Measurements from ENCODE around the gene ZPLD1.

The ZPLD1 gene

DNA sequence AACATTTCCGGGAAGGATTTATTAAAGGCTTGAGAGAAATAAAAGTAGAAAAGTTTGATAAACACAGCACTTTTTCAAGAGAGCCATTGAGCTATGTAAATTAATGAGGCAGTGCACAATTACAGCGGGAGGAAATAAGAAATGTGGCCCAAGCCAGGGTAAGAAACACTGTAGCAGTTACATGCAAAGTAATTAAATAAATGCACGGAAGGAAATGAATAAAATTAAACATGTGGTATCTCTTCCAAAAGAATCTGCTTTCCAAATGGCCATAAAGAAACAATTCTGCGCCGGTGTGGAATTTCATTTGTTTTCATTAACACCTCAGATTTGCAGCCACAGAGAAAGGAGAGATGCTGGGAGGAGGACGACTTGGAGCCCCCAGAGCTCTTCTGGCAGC is 35.3 kb downstream of the ZPLD1 start:
- DNase-seq: no peak

DNA sequence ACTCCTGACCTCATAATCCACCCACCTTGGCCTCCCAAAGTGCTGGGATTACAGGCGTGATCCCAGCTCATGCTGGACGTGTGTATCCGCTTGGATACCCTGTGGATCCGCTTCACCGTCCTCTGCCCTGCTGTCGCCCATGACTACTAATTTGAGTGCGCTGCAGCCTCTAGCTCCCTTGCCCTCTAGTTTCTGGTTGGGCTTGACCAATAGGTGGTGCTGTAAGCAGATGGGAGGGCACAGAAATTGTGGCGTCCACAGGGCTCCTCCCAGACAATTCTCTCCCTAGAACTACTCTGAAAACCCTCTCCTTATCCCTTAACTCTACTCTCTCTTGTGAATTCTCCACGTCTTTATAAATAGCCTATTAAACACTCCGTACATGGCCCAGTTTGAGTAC is 36.2 kb downstream of the ZPLD1 start:
- DNase-seq: no peak

DNA sequence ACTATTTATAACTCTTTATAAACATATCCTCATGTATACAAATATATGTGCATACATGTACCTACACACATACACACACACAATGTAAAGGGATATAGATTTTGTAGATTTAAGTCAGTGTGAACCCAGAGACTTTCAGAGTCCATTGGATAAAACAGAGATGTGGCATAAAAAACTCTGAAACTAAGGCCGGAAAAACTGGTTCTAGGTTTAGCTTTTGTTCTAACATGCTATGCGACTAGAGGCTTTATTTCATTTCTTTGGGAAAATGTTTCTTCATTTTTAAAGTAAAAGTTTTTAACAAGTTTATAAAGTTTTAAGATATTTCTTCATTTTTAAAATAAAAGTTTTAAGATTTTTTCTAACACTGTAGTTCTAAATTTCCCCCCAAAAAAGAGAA is 36.7 kb downstream of the ZPLD1 start:
- DNase-seq: no peak

DNA sequence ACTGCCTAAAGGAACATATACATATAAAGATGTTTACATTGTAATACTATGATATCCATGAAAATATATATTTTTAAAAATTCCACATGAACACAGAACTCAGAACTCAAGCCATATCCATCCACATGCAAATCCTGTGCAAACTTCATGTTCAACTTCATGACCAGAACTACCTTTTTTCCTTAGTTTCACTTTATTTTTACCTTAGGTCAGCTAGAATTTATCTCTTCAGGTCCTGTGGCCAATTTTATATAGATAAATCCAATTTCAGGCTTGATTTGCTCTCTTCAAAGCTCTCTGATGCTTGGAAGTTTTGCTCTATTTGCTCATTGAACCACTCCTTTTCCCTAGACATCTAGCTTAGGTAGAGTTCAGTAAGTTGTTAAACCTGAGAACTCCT is 38.8 kb downstream of the ZPLD1 start:
- no peak for DNase-seq

DNA sequence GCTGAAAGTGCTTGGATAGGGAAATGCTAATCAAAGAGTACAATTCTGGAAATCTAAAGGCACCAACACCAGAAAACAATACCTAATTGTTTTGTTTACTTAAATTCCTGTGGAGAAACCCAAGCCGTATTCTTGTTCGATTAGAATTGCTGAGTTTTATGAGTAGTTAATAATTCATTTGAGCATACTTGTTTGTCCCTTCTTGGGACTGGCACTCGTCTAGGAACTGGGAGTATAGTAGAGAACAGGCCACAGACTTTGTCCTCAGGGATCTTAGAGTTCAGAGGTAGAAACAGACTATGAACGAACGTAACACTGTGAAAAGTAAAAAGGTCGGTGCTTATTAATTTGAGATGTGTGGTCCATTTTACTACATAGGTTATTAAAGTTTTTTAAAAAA is 39.4 kb downstream of the ZPLD1 start:
- no peak for DNase-seq

DNA sequence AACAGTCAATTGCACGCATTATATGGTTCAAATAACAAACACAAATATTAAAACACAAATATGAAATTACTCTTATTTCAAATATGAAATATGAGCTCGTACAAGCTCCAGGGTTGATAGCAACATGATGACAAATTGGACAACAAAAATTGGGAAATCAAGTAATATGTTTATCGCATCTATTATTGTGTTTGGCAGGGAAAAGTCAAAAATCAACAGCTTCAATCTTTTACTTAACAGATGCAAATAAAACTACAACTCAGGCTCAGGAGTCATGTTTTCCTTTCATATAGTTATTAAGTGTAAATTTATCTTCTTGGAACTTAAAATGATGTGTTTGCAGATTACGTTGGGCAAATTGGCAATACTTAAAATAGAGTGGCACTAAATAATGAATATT is 41.4 kb downstream of the ZPLD1 start:
- DNase-seq: no peak

DNA sequence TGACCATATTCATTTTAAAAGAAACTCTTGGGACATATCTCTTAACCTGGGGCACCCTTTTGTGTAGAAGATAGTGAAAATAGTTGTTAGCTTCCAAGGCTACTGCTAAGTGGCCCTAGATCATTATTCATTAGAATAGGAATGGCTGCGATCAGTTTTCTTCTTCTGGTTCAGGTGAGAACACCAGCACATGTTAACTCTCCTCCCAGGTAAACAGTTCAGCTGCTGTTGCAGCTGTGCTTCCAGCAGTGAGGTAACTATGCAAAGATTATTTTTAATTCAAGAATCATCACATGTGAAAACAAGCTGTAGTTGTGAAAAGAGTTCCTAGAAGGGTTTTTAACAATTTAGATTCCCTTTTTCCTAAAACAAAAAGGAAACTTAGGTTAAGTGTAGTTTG is 43.3 kb downstream of the ZPLD1 start:
- no peak for DNase-seq

DNA sequence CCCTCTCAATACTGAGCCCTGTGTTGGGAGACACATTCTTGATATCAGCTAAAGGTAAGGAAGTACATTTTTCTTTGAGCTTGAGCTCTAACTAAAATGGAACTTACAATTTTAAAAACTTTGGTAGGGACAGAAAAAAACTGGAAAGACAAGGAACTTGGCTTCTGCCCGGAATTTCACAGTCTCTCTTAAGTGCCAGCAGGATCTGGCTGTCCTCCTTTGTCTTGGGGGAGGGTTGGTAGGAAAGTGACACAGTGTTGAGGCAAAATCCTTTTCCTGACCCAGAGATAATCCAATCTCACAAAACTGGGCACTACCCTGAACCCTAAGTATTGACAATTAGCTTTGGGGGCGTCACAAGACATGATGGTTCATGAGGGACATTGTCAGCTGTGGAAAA is 45.3 kb downstream of the ZPLD1 start:
- DNase-seq: no peak

DNA sequence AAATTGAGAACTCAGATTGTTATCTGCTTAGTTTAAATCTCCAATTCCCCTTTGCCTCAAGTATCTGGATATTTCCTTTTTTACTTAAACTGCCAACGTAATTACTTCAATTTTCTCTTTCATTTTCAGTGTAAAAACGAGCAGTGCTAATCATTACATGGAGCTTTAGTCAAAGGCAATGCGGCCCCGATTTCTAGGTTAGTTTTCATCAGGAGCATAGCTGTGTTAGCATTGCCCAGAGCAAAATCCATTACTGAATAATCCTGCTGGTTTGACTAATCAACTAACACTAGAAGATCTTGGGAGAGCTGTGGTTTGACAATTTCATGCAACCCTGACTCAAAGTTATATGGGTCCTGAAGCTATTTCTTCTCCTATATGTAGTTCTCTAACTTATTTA is 46.2 kb downstream of the ZPLD1 start:
- no peak for DNase-seq

DNA sequence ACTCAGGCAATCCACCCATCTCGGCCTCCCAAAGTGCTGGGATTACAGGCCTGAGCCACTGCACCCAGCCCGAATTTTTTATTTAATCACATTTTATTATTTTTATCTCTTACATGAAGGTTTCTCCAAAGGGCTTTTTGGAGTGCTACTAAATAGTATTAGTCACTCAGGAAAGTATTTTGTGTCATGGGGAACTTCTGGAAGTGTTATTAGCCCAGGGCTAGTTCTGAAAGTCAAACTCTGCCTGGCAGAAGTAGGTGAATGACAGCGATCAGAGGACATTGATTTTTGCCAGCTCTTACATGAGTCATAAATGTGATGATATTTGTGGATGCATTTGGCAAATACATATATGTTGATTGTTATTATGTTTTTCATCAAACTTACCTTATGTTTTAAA is 48.7 kb downstream of the ZPLD1 start:
- no peak for DNase-seq

DNA sequence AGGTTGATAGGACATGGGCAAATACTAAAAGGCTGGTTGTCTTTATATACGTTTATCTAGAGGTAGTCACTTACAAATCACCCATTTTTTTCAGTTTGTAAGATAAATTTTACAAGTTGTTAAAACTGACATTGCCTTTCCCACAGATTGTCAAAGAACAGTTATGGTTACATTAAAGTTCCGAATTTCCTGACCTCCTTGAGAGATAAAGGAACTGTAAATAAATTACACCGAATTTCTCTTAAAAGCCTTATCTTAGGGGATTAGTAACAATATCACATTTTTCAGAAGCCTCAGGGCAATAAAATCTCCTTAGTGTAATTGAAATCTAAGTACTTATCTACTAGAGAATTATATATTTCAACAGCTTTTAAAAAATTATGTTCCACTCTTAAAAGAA is 49.5 kb downstream of the ZPLD1 start:
- DNase-seq: no peak

DNA sequence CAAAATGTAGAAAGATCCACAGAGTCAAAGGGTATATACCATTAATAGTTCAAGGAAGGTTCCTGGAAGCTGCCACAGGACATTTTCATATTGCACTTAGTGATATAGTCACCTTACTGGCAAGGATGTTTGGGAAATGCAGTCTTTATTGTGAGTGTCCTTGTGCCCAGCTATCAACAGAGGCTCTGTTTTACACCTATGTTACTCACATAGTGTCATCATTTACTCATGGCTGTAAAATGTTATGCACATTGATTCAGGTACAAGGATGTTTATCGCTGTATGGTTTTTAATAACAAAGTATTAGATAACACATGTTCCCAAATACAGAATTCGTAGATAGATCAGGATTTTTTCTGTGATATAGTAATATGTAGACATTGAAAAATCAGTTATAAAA is 50.9 kb downstream of the ZPLD1 start:
- no peak for DNase-seq

DNA sequence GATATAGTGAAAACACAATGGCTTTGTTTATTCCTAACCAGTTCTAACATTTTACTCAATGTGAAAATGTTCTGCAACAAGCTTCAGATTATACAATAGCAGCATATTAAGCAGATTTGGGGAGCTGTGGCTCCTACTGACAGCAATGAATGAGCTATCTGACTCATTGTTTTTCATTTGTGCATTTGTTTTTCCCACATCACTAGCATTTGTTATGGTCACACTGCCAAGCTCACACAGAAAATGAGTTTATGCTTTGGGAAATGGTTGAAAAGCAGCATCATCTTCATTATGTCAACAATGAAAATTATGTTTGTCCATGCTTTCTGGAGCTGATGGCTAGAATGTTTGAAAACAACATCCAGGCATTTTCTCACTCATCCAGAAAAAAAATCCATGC is 53.5 kb downstream of the ZPLD1 start:
- DNase-seq: no peak

DNA sequence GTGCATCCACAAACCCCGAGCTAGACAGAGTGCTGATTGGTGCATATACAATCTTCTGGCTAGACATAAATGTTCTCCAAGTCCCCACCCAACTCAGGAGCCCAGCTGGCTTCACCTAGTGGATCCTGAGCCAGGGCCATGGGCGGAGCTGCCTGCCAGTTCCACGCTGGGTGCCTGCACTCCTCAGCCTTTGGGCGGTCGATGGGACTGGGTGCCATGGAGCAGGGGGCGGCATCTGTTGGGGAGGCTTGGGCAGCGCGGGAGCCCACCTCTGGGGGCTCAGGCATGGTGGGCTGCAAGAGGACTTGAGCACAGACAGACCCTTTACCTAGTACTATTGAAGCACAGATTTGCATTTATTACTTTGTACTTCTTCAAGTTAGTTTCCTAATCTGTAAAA is 57.5 kb downstream of the ZPLD1 start:
- DNase-seq: no peak

DNA sequence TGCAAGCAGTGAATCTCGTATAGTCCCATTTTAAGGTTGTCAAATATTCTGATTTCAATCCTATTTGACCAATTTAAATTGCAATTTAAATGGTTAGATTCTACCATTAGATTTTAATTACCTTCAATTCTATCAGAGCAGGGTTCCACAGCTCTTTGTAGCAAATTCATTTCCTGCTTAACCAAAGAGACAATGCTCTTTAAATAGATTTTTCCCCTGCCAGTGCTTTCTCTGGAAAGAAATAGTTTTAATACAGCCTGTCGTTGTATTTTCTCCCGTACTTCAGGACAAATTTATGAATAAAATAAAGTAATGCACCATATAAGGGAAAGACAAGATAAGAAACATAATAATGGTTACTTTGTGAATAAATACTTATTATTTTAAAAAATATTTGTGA is 62.8 kb downstream of the ZPLD1 start:
- no peak for DNase-seq

DNA sequence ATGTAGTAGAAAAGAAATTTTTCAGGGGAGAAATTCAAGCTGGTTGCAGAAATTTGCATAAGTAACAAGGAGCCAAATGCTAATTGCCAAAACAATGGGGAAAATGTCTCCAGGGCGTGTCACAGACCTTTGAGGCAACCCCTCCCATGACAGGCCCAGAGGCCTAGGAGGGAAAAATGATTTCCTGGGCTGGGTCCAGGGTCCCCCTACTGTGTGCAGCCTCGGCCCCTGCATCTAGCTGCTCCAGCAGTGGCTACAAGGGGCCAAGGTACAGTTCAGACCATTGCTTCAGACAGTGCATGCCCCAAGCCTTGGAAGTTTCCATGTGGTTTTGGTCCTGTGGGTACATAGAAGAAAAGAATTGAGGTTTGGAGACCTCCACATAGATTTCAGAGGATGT is 70.7 kb downstream of the ZPLD1 start:
- no peak for DNase-seq

DNA sequence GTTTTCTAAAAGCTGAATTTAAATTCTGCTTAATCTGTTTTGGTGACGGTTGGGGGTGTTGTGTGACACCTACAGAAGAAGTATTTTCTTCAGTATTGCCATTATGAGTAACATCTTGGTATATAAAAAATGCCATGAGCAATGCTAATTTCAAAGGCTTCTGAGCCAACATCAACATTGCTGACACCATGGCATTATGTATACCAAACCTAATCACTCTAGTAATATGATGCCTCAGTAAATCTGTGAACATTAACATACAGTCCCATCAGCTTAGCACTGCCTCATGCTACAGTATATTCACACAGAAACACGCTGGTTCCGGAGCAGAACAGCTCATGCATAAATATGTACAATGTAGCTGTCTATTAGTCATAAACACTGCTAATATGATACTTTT is 75.8 kb downstream of the ZPLD1 start:
- no peak for DNase-seq

DNA sequence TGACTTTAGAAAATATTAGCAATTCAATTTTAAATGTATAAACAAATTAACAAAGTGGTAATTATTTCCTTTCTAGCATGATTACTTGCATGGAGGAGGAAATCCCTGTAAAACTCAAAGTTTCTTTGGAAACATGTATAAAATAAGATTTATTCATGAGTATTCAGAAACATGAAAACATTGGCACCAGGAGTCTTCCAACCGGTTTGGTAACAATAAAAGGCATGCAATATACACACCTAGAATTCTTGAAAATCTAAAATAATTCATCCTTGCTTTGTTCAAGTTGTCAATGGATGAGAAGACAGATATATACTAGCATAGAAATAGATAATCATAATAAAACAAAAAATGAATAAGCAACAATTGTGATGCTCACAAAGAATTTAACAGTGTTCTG is 76.4 kb downstream of the ZPLD1 start:
- DNase-seq: no peak

DNA sequence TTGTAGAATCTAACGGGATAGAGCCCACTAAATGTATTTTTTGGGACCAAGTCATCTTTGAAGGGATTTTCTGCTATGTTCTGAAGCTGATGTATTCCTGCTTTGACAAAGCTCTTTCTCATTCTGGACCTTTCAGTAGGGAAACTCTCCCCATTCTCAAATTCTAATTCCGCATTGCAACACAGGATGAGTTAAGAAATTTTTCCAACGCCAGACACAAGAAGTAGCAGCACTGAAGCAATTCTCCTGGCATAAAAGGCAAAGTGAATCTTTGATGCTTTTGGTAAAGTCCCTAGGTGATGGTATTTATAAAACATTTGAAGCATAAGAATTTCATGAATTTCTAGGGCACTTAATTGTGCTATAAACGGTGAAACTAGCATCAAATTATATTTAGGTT is 76.8 kb downstream of the ZPLD1 start:
- DNase-seq: no peak

DNA sequence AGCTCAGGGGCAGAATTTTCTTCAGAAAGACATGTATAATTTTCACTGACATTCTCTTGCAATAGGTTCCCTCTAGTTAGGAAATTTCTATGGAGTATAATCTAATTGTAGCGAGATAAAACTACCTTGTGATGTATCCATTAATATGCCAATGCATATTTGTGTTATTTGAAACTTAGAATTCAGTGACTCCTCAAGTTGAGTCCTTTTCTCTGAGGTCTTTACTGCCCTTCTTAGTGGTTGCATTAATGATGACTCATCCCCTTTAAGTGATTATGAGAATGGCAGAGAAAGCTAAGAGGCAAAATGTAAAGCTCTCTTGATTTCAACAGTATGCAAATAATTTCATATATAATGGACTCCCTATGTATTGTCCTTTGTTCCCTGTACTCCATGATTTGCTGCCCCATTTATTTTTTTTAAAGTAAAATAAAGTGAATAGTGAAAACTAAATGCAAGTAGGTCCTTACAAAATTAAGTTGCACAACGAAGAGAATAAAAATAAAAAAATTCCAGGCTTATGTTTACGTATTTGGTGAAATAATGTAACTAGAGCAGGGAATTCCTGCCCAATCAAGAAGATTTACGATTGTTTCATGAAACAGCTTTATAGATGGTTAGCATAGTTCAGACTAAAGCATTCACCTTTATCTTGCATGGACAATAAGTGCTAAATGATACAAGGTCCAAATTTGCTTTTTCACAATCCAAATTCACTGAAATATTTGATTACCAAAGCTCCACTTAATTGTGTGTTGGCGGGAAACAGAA is 78.1 kb downstream of the ZPLD1 start:
- no peak for DNase-seq

DNA sequence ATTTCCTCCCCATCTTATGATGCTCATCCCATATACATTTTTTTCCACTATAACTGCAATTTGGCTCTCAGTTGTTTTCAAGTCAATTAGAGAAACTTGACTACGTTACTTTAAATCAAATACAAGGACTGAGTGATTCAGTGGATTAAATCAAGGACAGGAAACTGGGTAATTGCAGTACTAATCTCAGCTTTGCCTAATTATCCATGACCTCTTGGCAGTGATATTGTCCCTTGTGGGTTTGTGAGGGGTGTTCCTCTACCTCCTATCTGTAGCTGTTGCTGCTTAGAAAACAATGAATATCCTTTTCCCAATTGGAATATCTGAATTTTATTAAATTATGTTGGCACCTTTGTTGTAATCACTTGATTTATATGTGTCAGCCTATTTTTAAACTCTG is 79.4 kb downstream of the ZPLD1 start:
- DNase-seq: no peak

DNA sequence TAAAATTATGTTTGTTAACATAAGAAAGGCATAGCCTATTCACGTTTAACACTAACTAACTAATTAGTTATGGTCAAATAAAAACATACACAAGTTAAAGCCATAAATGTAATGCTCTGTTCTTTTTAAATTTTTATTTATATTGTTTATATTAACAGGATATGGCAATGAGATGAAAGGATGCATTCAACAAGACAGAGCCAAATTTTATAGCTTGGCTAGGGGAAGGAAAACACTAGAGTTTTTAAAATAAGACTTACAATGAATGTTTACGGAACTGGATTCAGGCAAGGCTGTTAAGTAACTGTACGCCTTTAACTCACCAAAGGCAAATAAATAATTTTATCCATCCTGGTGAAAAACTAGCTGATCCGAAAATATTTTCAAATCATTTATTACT is 86.4 kb downstream of the ZPLD1 start:
- DNase-seq: no peak

DNA sequence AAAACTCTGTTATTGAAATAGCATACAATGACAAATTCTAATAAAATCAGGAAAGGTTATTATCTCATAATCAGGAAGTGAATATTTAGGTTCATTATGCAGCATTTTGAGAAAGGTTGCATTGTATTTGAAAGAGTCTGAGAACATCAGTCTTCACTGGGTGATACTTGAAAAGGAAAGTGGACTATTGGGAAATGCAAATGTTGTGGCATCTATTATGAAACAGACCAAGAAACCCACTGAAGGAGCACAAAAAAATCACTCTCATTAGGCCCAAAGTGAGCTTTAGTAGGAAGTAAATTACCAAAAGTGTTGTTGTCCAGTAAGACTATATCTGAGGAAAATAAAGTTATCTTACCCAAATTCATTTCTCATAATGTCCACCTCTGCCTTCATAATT is 90.8 kb downstream of the ZPLD1 start:
- no peak for DNase-seq

DNA sequence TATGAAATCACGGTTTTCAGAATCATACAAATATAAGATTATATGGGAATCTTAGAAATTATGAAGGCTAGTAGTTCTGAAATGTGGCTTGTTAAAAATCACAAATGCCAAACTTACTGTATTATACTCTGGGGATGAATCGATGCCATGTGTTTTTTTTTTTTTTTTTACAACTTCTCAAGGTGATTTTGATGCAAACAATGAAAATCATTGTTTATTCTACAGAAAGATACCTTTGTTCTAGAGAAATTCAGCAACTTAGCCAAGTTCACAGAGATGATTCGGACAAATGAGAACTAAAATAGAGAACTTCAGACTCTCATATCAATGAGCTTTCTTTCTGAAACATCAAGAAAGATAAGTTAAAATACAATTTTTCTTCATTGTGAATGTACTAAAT is 92.0 kb downstream of the ZPLD1 start:
- no peak for DNase-seq

DNA sequence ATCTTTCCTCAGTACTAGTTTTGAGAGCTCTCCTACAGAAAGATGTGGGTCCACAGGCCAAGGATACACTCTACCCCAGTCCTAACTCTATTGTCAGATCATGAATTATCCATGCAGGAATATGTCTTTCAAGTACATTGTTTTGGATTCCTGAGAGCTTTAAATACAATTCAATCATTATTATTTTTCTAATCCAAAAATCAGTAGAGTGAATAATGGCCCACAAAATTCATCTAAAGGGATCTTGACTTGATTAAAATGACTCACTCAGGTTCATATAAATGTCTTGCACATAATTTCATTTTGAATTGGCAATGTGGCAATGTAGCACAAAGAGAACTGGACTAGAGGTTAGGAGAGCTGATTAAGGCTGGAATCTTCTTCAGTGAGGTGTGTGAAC is 93.9 kb downstream of the ZPLD1 start:
- DNase-seq: no peak

All from SW 1271 (cell line).